GM12865 (cell line): ENCODE measurements around the gene LMCD1.
A peak's percentile ranks its signal among the peaks of the same experiment; 100 is the strongest.

Experiments
- DNase-seq: peaks from one replicate; pipeline ENCODE4 v3.0.0; 2010; ENCODE audit warnings: low read depth
- H3K4me3 ChIP-seq: 2 replicates; pipeline ENCODE4 v1.5.1; 2011; ENCODE audit warnings: mild to moderate bottlenecking, low read depth, low read length, control low read depth
- CTCF ChIP-seq: IDR thresholded peaks from 2 replicates; pipeline ENCODE4 v1.5.1; 2011; ENCODE audit warnings: low read length, control low read depth, low read depth, inconsistent platforms; ENCODE audit not compliant: insufficient read depth; ENCODE audit errors: missing control alignments

The LMCD1 gene

GRCh38 chr3:8607234-8608040 lies 105.8 kb downstream of the LMCD1 start:
- peak; percentile 17 for DNase-seq
- H3K4me3 ChIP-seq, result no peak overlapping the region
- no peak for TF ChIP-seq CTCF

DNA sequence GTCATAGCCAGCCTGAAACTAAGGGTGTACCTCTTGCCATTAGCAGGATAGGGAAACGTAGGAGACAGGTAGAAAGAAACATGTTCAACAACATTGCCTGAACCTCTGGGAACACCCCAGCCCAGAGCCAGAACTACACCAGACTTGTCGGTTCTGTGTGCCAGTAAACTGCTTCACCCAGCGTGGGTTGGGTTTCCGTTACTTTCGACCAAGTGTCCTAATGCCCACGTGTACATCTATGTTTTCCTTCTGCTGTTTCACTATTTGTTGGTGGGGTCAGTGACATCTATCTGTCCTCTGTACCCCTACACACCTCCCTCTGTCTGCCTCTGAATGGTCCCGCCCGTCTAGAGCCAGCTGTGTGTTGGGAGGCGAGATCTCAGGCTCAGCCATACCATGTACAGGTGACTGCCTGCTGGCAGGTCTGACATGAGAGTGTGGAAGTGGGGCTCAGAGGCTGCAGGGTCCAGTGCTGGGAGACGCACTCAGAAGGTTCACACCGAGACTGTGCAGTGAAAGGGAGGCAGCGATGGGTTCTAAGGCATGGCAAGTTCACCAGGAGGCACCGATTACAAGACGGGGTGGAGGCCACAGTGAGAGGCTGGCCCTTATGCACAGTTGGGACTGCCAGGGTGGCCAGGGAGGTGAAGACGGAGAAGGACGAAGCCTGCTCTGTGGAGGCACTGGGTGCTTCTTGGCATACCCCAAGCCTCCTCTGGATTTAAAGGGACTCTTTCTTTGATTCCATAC lies 106.6 kb downstream of the LMCD1 start:
- TF ChIP-seq CTCF, result no peak

DNA sequence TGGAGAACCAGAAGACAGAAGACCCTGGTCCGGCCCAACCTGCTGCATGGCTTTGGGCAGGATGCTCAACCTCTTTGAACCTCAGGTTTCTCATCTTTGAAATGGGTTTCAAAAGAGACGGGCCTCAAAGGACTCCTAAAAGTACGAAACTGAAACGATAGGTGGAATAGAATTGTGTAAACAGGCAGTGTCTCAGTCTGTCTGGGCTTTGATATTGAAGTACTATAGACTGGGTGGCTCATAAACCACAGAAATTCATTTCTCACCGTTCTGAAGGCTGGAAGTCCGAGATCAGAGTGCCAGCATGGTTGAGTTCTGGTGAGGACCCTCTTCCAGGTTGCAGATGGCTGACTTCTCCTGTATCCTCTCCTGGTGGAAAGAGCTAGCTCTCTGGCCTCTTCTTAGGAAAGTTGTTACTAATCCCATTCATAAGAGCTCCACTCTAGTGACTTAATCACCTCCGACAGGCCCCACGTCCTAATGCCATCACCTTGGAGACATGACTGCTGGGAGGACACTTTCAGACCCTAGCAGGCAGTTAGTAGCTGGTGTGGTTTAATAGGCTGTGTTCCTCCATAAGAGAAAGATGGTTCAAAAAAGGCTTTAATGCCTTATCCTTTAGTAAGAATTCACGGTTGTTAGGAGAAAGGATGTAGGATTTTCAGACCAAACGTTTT lies 107.3 kb downstream of the LMCD1 start:
- H3K4me3 ChIP-seq, result no peak overlapping the region
- TF ChIP-seq CTCF, result no peak
- DNase-seq, result peak; percentile 13

More for the DNA sequence above, 106.6 kb downstream of the LMCD1 start:
- no peak for DNase-seq
- H3K4me3 ChIP-seq, result no peak overlapping the region

GRCh38 chr3:8610951-8611350 lies 109.3 kb downstream of the LMCD1 start:
- TF ChIP-seq CTCF, result no peak
- no peak for DNase-seq
- no peak overlapping the region for H3K4me3 ChIP-seq

- no peak overlapping the region for H3K4me3 ChIP-seq
- DNase-seq, result no peak
- TF ChIP-seq CTCF, result no peak
Measured at GRCh38 chr3:8617921-8618320, 116.3 kb downstream of the LMCD1 start.

- TF ChIP-seq CTCF, result no peak
- H3K4me3 ChIP-seq, result no peak overlapping the region
- DNase-seq, result no peak
Measured at GRCh38 chr3:8618950-8619349, 117.3 kb downstream of the LMCD1 start.
